ENCODE results near the gene GRSF1. TPM values are rescaled to one million over a fixed set of nuclear protein-coding genes. Genes with fewer than 3 reads are reported as not detected.

Gene GRSF1
- total and polyA plus RNA-seq, 2 experiments from 2014 or later = 113 to 118 TPM

GRCh38 chr4:70838666-70839588 lies 763 bp downstream of the GRSF1 start:
- in situ Hi-C loops (cut with MboI) = no loop called here
- Histone ChIP-seq H3K4me3 (peak overlapping the region; percentile 84), H2AFZ (peak overlapping the region; percentile 46), H3K9me3 (ENCODE audit: low read depth) (no peaks in the 10 kb centered on the region), H3K4me1 (ENCODE audit: insufficient read depth) (peaks cover 14% of the 10 kb centered on the region), H4K20me1 (ENCODE audit: insufficient read depth) (no peaks in the 10 kb centered on the region; the same call in 1 of the 2 replicates), H3K9me2 (ENCODE audit: insufficient read depth) (no peaks in the 10 kb centered on the region), H3F3A (ENCODE audit: insufficient read depth) (peaks cover 8% of the 10 kb centered on the region; the same call in 1 of the 2 replicates), H3K9ac (peak overlapping the region; percentile 87), H3K79me2 (ENCODE audit: insufficient read depth) (peaks cover 51% of the 10 kb centered on the region), H3K27ac (peak overlapping the region; percentile 75), H3K4me2 (ENCODE audit: unreplicated experiment) (peak overlapping the region; percentile 80), H3K27me3 (replicated peaks; ENCODE audit: insufficient read depth) (no peaks in the 10 kb centered on the region), H3K36me3 (ENCODE audit: low read depth) (0 out of 2 replicates have a peak, but pooled peaks cover 5% of the 10 kb centered on the region)
- WGBS, 2 experiments (ENCODE audit: low coverage in 1 of 2, low lambda C conversion rate in 2 of 2, missing lambda C conversion rate in 2 of 2) = 0 to 3% methylated on average over 54 to 70 of the region's 80 CpGs
- no peak for TF ChIP-seq EZH2 (IDR thresholded peaks at IDR 0.05; ENCODE audit: insufficient read depth, poor library complexity, severe bottlenecking)
- TF ChIP-seq EZH2phosphoT487 (IDR thresholded peaks at IDR 0.05; ENCODE audit: insufficient read depth, low read depth) = no peak
- peak; percentile 82 for DNase-seq

- Histone ChIP-seq H3K9me3 (ENCODE audit: low read depth) (no peaks in the 10 kb centered on the region), H3K36me3 (ENCODE audit: low read depth) (peaks cover 8% of the 10 kb centered on the region), H3F3A (ENCODE audit: insufficient read depth) (peaks cover 9% of the 10 kb centered on the region; the same call in 1 of the 2 replicates), H2AFZ (peak overlapping the region; percentile 46; the same call in 1 of the 2 replicates), H3K79me2 (ENCODE audit: insufficient read depth) (peaks cover 58% of the 10 kb centered on the region), H4K20me1 (ENCODE audit: insufficient read depth) (no peaks in the 10 kb centered on the region; the same call in 1 of the 2 replicates), H3K9ac (peak overlapping the region; percentile 87), H3K27me3 (replicated peaks; ENCODE audit: insufficient read depth) (no peaks in the 10 kb centered on the region), H3K4me2 (ENCODE audit: unreplicated experiment) (peak overlapping the region; percentile 80), H3K4me3 (peak overlapping the region; percentile 84), H3K4me1 (ENCODE audit: insufficient read depth) (peaks cover 14% of the 10 kb centered on the region), H3K27ac (peak overlapping the region; percentile 75), H3K9me2 (ENCODE audit: insufficient read depth) (no peaks in the 10 kb centered on the region)
- 0 to 7% methylated on average over 3 to 4 of the region's 4 CpGs for WGBS, 2 experiments (ENCODE audit: low coverage in 1 of 2, low lambda C conversion rate in 2 of 2, missing lambda C conversion rate in 2 of 2)
- DNase-seq = peak; percentile 62
- in situ Hi-C loops (cut with MboI) = no loop called here
- TF ChIP-seq EZH2 (IDR thresholded peaks at IDR 0.05; ENCODE audit: insufficient read depth, poor library complexity, severe bottlenecking) (no peak), EZH2phosphoT487 (IDR thresholded peaks at IDR 0.05; ENCODE audit: insufficient read depth, low read depth) (no peak)
Measured at GRCh38 chr4:70838204-70838603, 1.5 kb downstream of the GRSF1 start.

GRCh38 chr4:70836081-70836480 lies 3.6 kb downstream of the GRSF1 start:
- Histone ChIP-seq H3K79me2 (ENCODE audit: insufficient read depth) (peaks cover 80% of the 10 kb centered on the region), H3K9me2 (ENCODE audit: insufficient read depth) (no peaks in the 10 kb centered on the region), H3K27me3 (replicated peaks; ENCODE audit: insufficient read depth) (no peaks in the 10 kb centered on the region), H3K36me3 (ENCODE audit: low read depth) (peaks cover 27% of the 10 kb centered on the region), H3K9ac (no peak overlapping the region), H3K4me3 (no peak overlapping the region), H4K20me1 (ENCODE audit: insufficient read depth) (no peaks in the 10 kb centered on the region; the same call in 1 of the 2 replicates), H2AFZ (no peak overlapping the region), H3K4me2 (ENCODE audit: unreplicated experiment) (no peak overlapping the region), H3K27ac (no peak overlapping the region), H3F3A (ENCODE audit: insufficient read depth) (peaks cover 12% of the 10 kb centered on the region), H3K9me3 (ENCODE audit: low read depth) (no peaks in the 10 kb centered on the region), H3K4me1 (ENCODE audit: insufficient read depth) (peaks cover 14% of the 10 kb centered on the region)
- TF ChIP-seq EZH2phosphoT487 (IDR thresholded peaks at IDR 0.05; ENCODE audit: insufficient read depth, low read depth) (no peak), EZH2 (IDR thresholded peaks at IDR 0.05; ENCODE audit: insufficient read depth, poor library complexity, severe bottlenecking) (no peak)
- in situ Hi-C loops (cut with MboI) = no loop called here
- DNase-seq = no peak
- WGBS, 2 experiments (ENCODE audit: low coverage in 1 of 2, low lambda C conversion rate in 2 of 2, missing lambda C conversion rate in 2 of 2) = 95 to 99% methylated on average over 2 of the region's 2 CpGs

- H3K9ac ChIP-seq = no peak overlapping the region
- H3K9me2 ChIP-seq (ENCODE audit: insufficient read depth) = no peaks in the 10 kb centered on the region
- peaks cover 4% of the 10 kb centered on the region; the same call in 1 of the 2 replicates for H3F3A ChIP-seq (ENCODE audit: insufficient read depth)
- H3K4me1 ChIP-seq (ENCODE audit: insufficient read depth) = peaks cover 14% of the 10 kb centered on the region
- TF ChIP-seq EZH2 (IDR thresholded peaks at IDR 0.05; ENCODE audit: insufficient read depth, poor library complexity, severe bottlenecking) (no peak), EZH2phosphoT487 (IDR thresholded peaks at IDR 0.05; ENCODE audit: insufficient read depth, low read depth) (no peak)
- H3K9me3 ChIP-seq (ENCODE audit: low read depth) = no peaks in the 10 kb centered on the region
- H4K20me1 ChIP-seq (ENCODE audit: insufficient read depth) = no peaks in the 10 kb centered on the region; the same call in 1 of the 2 replicates
- H3K36me3 ChIP-seq (ENCODE audit: low read depth) = peaks cover 50% of the 10 kb centered on the region
- DNase-seq = peak; percentile 33
- H3K27ac ChIP-seq = no peak overlapping the region
- in situ Hi-C loops (cut with MboI) = no loop called here
- peaks cover 100% of the 10 kb centered on the region for H3K79me2 ChIP-seq (ENCODE audit: insufficient read depth)
- WGBS, 2 experiments (ENCODE audit: low coverage in 1 of 2, low lambda C conversion rate in 2 of 2, missing lambda C conversion rate in 2 of 2) = 98 to 100% methylated on average over 1 of the region's 1 CpG
- no peak overlapping the region for H3K4me2 ChIP-seq (ENCODE audit: unreplicated experiment)
- H3K27me3 ChIP-seq (replicated peaks; ENCODE audit: insufficient read depth) = no peaks in the 10 kb centered on the region
- no peak overlapping the region for H2AFZ ChIP-seq
- no peak overlapping the region for H3K4me3 ChIP-seq
Measured at GRCh38 chr4:70833675-70834074, 6.0 kb downstream of the GRSF1 start.
